ENCODE results near the gene CNDP1.

The CNDP1 gene

GRCh38 chr18:74507097-74507881, 27.0 kb upstream of the CNDP1 start:
- no peak for DNase-seq (ENCODE audit: low spot score)

- DNase-seq (ENCODE audit: low spot score): no peak
These were observed 26.4 kb upstream of the CNDP1 start for GRCh38 chr18:74507927-74508326.

GRCh38 chr18:74508366-74508765, 25.9 kb upstream of the CNDP1 start:
- DNase-seq (ENCODE audit: low spot score): no peak

GRCh38 chr18:74508821-74509225, 25.5 kb upstream of the CNDP1 start:
- DNase-seq (ENCODE audit: low spot score): no peak

- DNase-seq (ENCODE audit: low spot score): no peak
These were observed 24.2 kb upstream of the CNDP1 start for GRCh38 chr18:74509856-74510769.

GRCh38 chr18:74510770-74511095, 23.6 kb upstream of the CNDP1 start:
- no peak for DNase-seq (ENCODE audit: low spot score)

- no peak for DNase-seq (ENCODE audit: low spot score)
These were observed 22.5 kb upstream of the CNDP1 start for GRCh38 chr18:74511823-74512222.

GRCh38 chr18:74512321-74513053, 21.8 kb upstream of the CNDP1 start:
- DNase-seq (ENCODE audit: low spot score): no peak

- no peak for DNase-seq (ENCODE audit: low spot score)
These were observed 21.0 kb upstream of the CNDP1 start for GRCh38 chr18:74513149-74513882.

- no peak for DNase-seq (ENCODE audit: low spot score)
These were observed 20.5 kb upstream of the CNDP1 start for GRCh38 chr18:74513883-74514205.

- no peak for DNase-seq (ENCODE audit: low spot score)
These were observed 19.3 kb upstream of the CNDP1 start for GRCh38 chr18:74514860-74515495.

- no peak for DNase-seq (ENCODE audit: low spot score)
These were observed 18.6 kb upstream of the CNDP1 start for GRCh38 chr18:74515620-74516231.

GRCh38 chr18:74516271-74517235, 17.7 kb upstream of the CNDP1 start:
- no peak for DNase-seq (ENCODE audit: low spot score)

GRCh38 chr18:74517236-74517630, 17.1 kb upstream of the CNDP1 start:
- no peak for DNase-seq (ENCODE audit: low spot score)

GRCh38 chr18:74518456-74519295, 15.6 kb upstream of the CNDP1 start:
- DNase-seq (ENCODE audit: low spot score): no peak

GRCh38 chr18:74519320-74520095, 14.8 kb upstream of the CNDP1 start:
- DNase-seq (ENCODE audit: low spot score): no peak

- no peak for DNase-seq (ENCODE audit: low spot score)
These were observed 14.0 kb upstream of the CNDP1 start for GRCh38 chr18:74520096-74520833.

Data from hepatic stellate cell (primary cell).